NCI-H1417 treated with DMSO at 0.1 percent for 48 hours (cell line): ENCODE data around the gene CYP39A1.

ENCODE experiments used
- DNase-seq: peaks from one replicate; lab custom pipeline; 2025; lab: John Stamatoyannopoulos, UW

Gene CYP39A1

DNA sequence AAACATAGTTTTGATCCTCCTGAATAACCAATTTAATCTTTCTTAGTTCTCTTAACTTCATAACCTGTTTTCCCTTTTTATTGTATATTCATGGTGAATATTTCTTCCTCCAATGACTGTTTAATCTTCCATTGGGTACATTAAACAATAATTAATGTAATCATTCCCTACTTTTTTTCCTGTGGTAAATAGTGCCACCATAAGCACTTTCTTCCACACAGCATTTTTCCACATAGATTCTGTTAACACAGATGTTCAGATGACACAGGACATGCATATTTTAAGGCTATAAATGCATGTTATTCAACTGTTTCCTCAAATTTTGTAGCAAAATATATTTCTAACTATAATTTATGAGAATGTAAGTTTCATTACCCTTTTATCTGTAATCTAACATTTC is 61.9 kb downstream of the CYP39A1 start:
- no peak for DNase-seq

DNA sequence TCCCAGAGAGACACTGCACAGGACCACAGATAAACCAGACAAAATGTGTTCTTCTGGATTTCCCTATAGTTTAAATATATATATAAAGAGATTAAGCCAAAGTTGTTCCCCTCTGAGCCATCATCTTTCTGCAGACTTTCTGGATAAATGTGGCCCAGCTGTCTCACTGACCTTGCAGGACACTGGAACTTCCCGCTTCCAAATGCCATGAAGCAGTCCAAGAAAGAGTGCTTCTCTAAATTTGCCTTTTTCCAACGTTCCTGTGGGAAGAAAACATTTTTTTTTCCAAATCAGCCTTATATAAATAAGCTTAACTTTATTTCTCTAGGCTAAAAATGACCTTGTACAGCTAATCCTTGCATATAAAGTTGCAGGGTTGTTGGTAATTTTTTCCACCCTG is 65.7 kb downstream of the CYP39A1 start:
- DNase-seq = no peak

GRCh38 chr6:46584586-46584985 is 68.0 kb downstream of the CYP39A1 start:
- no peak for DNase-seq

DNA sequence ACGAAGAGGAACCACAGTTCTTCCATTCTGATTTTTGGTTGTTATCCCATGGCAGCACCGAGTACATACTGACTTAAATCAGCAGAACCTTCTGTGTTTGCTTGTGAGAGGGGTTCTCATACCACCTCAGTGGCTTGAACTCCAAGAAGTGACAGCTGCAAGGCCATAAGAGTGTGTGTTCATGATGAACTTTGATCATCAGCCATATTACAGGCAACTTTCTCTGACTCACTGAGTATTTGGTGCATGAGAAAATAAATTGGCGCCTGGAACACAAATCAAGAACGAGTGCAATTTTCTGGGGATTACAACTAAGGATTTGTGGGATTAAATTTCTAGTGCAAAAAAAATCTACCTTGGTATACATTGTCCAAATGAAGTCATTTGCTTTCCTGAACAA is 68.9 kb downstream of the CYP39A1 start:
- no peak for DNase-seq

DNA sequence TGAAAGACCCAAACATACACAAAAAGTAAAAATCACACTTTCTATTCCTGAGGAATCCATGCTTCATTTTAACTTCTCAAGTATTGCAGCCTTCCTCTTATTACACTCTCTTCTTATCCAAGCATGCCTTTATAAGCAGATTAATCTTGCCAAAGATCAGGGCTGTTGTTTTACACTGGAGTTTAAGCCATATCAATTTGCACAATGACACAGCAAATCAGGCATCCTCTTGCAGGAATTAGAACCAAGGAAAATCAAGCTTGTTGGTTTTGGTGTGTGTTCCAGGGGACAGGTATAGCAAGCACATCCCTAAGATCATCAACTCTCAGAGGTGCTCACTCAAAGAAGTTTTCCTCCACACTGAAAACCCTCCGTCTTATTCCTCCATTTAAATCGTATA is 69.5 kb downstream of the CYP39A1 start:
- no peak for DNase-seq

GRCh38 chr6:46581459-46582177 is 71.0 kb downstream of the CYP39A1 start:
- no peak for DNase-seq

GRCh38 chr6:46575530-46575929 is 77.1 kb downstream of the CYP39A1 start:
- DNase-seq = no peak

DNA sequence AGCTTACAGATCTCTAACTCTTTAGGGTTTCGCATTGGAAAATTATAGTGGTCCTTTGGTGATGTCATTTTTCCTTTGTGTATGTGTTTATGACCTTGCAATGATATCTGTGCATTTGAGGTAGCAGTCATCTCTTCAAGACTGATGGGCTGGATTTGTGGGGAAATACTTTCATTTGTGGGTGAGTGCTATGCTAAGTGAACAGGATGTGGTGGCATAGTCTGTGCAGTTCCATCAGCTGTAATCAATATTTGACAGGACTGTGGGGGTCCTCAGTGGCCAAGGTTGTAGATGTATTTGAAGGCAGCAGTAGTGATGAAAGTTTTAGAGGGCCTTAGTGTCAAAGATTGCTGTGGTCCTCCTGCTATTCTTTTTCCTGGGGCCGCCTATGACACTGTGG is 79.5 kb downstream of the CYP39A1 start:
- no peak for DNase-seq

GRCh38 chr6:46565531-46565930 is 87.1 kb downstream of the CYP39A1 start:
- DNase-seq = no peak

- DNase-seq = no peak
Measured at GRCh38 chr6:46563924-46564323, 88.7 kb downstream of the CYP39A1 start.

- DNase-seq = no peak
Measured at GRCh38 chr6:46556053-46556452, 96.6 kb downstream of the CYP39A1 start.

DNA sequence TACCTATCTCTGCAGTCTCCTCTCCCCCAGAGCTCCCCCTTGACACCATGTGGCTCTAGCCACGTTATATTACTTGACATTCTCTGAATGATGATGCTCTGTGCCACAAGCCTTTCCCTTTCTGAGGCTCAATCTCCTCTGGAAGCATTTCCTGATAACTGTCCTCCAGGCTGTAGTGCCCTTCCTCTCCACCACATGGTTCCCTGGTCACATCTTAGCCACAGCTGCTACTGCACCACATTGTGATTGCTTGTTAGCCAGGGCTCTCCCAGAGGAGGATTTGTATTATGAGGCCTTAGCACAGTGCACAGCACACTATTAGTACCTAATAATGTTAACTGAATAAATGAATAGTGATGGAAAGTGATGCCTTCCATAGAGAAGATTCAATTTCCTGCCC is 97.5 kb downstream of the CYP39A1 start:
- no peak for DNase-seq

DNA sequence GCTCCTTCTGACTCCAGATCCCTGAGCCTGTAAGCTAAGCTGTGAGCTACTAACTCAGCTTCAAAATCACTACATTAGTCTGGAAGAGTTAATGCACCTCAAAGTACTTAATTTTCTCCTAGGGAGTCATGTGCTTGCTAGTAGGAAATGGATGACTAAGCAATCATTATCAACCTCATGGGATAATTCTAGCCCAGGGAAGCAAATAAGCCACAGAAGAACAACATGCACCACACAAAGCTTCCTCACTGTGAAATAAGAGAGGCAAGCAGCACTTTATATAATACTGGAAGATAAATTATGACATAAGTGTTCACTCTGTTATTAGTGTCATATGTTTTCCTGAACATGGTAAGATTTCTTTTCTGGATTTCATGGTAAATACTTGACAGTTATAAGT is 103.5 kb downstream of the CYP39A1 start:
- DNase-seq = peak; percentile 3

DNA sequence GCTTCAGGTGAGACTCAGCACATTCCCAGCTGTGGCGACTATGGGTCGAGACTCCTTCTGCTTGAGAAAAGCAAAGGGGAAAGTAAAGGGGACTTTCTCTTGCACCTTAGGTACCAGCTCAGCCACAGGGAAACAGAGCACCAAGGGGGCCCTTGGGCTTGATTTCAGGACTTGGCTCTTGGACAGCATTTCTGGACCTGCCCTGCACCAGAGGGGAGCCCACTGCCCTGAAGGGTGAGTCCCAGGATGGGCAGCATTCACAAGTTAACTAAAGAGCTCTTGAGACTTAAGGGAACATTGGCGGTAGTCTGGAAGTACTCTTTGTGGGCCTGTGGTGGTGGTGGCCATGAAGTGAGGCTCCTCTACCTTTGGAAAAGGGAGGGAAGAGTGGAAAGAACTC is 111.1 kb downstream of the CYP39A1 start:
- DNase-seq = no peak

DNA sequence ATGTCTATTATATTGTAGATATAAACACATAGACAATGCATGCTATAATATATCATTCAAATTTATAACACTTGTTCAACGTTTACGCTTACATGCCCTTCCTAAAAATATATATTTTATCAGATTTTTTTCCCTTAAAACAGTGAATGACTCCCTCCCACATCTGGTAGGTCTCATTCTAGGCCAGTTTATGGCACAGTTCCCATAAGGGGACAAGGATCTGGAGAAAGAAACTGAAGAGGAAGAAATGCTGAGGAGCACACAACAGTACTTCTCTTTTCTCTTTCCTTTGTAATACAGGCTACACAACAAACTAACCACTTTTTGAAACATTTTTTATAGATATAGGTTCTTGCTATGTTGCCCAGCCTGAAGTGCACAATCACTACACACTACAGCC is 112.8 kb downstream of the CYP39A1 start:
- no peak for DNase-seq

GRCh38 chr6:46538800-46539480 is 113.7 kb downstream of the CYP39A1 start:
- no peak for DNase-seq

GRCh38 chr6:46530896-46531295 is 121.7 kb downstream of the CYP39A1 start:
- no peak for DNase-seq

GRCh38 chr6:46528961-46529750 is 123.5 kb downstream of the CYP39A1 start:
- DNase-seq = no peak

DNA sequence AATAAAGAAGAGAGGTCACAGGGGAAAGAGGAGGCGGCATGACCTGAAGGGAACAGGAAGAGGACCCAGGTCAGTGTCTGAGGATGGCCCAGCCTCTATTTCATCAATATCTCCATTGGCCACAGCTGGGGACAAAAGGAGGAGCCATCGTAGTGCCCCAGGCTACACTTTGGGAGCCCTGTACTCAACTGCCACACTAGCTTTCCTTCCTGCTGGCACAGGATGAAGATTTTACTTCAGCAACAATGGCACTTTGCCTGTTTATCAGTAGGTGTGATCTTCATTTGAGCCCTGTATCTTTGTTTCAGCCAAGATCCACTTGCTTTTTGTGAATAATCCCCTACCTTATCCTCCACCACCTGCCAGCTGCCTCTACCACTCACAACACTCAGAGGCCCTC is 126.0 kb downstream of the CYP39A1 start:
- no peak for DNase-seq

DNA sequence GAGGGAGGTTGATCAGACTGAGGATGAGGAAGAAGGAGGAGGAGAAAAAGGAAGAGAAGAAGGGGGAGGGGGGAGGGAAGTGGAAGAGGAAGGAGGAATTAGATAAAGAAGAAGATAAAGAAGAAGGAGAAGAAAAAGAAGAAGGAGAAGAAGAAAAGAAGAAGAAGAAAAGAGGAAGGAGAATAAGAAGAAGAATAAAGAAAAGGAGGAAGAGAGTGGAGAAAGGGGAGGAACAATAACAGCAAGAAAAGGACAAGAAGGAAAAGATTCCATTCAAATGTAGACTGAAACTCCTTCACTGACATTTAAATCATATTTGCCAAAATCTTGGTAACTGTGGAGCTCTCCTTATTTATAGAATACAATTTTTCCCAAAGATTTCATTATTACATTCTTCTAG is 127.0 kb downstream of the CYP39A1 start:
- DNase-seq = no peak

DNA sequence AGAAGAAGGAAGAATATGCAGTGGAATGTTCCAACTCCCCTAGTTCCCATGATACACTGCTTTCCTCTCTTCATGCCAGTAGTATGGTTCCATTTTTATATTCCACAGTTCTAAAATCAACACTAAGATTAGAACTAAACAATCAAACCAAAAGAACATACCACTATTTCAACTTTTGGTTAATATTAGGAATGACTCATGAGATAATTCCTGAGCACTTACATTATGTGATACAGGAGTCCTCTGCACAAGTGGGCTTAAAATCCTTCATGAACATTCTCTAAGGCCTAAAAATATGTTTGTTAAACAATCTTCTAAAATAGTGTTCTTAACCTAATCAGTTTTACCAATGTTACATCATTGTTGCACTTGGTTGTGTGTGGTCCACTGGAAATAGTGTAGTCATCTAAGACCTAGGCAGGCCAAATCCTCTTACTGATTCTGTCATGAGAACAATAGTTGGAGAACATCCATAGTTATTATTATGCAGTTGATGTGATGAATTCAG is 131.1 kb downstream of the CYP39A1 start:
- DNase-seq = no peak

DNA sequence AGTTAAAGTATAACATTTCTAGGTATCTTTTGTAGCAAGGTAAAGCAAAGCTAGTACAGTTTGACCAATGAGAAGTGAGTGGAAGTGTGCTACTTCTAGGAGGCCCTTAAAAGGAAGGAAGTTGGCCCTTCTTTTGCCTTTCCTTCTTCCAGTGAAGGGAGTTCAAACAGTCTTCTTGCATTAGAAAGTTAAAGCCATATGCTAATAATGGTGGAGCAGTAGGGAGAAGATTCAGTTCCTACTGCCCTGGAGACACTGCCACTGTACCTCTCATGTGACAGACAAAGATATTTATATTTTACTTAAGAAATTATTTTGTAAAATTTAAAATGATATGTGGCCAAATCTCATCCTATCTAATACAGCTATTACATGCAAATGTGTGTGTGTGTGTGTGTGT is 135.4 kb downstream of the CYP39A1 start:
- no peak for DNase-seq

DNA sequence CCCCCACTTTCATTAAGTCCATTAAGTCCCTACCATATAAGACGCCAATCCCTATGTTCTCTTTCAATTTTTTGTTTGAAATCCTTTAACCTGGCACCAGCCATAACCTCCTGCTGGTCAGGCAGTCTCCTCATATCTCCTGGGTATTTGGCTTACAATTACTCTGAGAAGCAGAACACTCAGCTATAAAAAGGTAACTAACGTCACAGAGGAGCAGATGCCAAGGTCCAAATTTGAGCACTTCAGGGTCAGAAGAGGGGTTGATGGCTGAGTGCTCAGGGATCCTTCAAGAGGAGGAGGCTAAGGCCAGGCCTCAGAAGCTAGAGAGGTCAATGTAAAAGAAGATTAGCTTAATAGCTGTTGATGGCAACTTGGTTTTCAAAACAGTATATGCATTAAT is 139.1 kb downstream of the CYP39A1 start:
- DNase-seq = no peak
